Ishikawa (cell line): ENCODE data around the gene PPP1R12A.

Source experiments
- CEBPB ChIP-seq: IDR thresholded peaks from 2 replicates; pipeline ENCODE4 v1.6.1; 2012
- CREB1 ChIP-seq: IDR thresholded peaks from 2 replicates; pipeline ENCODE4 v1.6.1; 2012; ENCODE audit warnings: low read depth
- EGR1 ChIP-seq: IDR thresholded peaks from 2 replicates; pipeline ENCODE4 v1.6.1; 2012
- EP300 ChIP-seq: IDR thresholded peaks from 2 replicates; pipeline ENCODE4 v1.6.1; 2012; ENCODE audit warnings: borderline replicate concordance
- FOXM1 ChIP-seq: IDR thresholded peaks from 2 replicates; pipeline ENCODE4 v1.6.1; 2012; ENCODE audit warnings: low read depth, borderline replicate concordance
- NFIC ChIP-seq: IDR thresholded peaks from 2 replicates; pipeline ENCODE4 v1.6.1; 2012
- RAD21 ChIP-seq: IDR thresholded peaks from 2 replicates; pipeline ENCODE4 v1.6.1; 2012; ENCODE audit warnings: low read depth
- TAF1 ChIP-seq: IDR thresholded peaks from 2 replicates; pipeline ENCODE4 v1.6.1; 2012; ENCODE audit warnings: low read depth, mild to moderate bottlenecking
- TCF12 ChIP-seq: IDR thresholded peaks from 2 replicates; pipeline ENCODE4 v1.6.1; 2012; ENCODE audit warnings: low read depth
- TEAD4 ChIP-seq: IDR thresholded peaks from 2 replicates; pipeline ENCODE4 v1.6.1; 2012
- YY1 ChIP-seq: IDR thresholded peaks from 2 replicates; pipeline ENCODE4 v1.6.1; 2012; ENCODE audit warnings: low read depth
- ZBTB7A ChIP-seq: IDR thresholded peaks from 2 replicates; pipeline ENCODE4 v1.6.1; 2012; ENCODE audit warnings: low read depth
- TF ChIP-seq, protein P1 (sequence below): IDR thresholded peaks from 2 replicates; pipeline ENCODE4 v1.6.1; 2012
- TF ChIP-seq, protein P2 (sequence below): IDR thresholded peaks from 2 replicates; pipeline ENCODE4 v1.6.1; 2012
- TF ChIP-seq, protein P3 (sequence below): IDR thresholded peaks from 2 replicates; pipeline ENCODE4 v1.6.1; 2012; ENCODE audit warnings: low read depth, mild to moderate bottlenecking

Gene PPP1R12A

DNA sequence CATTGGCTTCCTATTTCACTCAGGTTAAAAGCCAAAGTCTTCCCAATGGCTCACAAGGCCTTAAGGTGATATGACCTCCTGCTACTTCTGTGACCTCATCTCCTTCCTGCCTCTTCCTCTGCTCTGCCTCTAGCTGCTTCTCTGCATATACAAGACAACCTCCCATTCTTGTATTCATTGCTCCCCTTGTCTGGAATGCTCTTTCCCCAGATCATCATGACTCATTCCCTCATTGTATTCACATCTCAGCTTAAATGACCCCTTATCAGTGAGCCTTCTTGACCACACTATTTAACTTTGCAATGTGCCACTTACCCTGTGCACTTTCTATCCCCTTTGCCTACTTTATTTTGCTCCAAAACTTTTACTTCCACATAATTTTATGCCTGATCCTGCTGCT, 90.2 kb downstream of the PPP1R12A start:
- TF ChIP-seq, protein P1, sequence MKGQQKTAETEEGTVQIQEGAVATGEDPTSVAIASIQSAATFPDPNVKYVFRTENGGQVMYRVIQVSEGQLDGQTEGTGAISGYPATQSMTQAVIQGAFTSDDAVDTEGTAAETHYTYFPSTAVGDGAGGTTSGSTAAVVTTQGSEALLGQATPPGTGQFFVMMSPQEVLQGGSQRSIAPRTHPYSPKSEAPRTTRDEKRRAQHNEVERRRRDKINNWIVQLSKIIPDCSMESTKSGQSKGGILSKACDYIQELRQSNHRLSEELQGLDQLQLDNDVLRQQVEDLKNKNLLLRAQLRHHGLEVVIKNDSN, result no peak
- TF ChIP-seq EGR1 (no peak), TAF1 (no peak), RAD21 (no peak), EP300 (no peak), ZBTB7A (no peak), NFIC (no peak), FOXM1 (no peak), CEBPB (no peak), YY1 (no peak)
- TF ChIP-seq, protein P2, sequence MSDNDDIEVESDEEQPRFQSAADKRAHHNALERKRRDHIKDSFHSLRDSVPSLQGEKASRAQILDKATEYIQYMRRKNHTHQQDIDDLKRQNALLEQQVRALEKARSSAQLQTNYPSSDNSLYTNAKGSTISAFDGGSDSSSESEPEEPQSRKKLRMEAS, result no peak
- TF ChIP-seq, protein P3, sequence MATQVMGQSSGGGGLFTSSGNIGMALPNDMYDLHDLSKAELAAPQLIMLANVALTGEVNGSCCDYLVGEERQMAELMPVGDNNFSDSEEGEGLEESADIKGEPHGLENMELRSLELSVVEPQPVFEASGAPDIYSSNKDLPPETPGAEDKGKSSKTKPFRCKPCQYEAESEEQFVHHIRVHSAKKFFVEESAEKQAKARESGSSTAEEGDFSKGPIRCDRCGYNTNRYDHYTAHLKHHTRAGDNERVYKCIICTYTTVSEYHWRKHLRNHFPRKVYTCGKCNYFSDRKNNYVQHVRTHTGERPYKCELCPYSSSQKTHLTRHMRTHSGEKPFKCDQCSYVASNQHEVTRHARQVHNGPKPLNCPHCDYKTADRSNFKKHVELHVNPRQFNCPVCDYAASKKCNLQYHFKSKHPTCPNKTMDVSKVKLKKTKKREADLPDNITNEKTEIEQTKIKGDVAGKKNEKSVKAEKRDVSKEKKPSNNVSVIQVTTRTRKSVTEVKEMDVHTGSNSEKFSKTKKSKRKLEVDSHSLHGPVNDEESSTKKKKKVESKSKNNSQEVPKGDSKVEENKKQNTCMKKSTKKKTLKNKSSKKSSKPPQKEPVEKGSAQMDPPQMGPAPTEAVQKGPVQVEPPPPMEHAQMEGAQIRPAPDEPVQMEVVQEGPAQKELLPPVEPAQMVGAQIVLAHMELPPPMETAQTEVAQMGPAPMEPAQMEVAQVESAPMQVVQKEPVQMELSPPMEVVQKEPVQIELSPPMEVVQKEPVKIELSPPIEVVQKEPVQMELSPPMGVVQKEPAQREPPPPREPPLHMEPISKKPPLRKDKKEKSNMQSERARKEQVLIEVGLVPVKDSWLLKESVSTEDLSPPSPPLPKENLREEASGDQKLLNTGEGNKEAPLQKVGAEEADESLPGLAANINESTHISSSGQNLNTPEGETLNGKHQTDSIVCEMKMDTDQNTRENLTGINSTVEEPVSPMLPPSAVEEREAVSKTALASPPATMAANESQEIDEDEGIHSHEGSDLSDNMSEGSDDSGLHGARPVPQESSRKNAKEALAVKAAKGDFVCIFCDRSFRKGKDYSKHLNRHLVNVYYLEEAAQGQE, result no peak

DNA sequence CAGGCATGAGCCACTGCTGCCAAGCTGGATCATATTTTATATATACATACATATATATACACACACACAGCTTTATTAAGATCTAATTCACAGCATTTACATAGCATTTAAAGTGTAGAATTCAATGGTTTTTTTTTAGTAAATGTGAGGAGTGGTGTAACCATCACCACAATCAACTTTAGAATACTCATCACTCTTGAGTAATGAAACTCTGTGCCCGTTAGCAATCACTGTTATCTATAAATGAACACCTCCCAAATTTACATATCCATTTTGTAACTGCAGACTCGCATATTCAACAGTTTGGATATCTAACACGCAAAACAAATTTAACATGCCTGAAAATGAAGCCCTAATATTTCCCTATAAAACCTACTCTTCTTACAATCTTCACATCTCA, 90.9 kb downstream of the PPP1R12A start:
- TF ChIP-seq, protein P1, result no peak
- no peak for TF ChIP-seq FOXM1
- no peak for TF ChIP-seq ZBTB7A
- TF ChIP-seq, protein P3, result no peak
- TF ChIP-seq, protein P2, result no peak
- no peak for TF ChIP-seq TAF1
- TF ChIP-seq EGR1, result no peak
- no peak for TF ChIP-seq NFIC
- TF ChIP-seq TEAD4, result no peak
- TF ChIP-seq YY1, result no peak
- no peak for TF ChIP-seq CEBPB
- no peak for TF ChIP-seq RAD21
- TF ChIP-seq CREB1, result no peak
- no peak for TF ChIP-seq EP300
- no peak for TF ChIP-seq TCF12

DNA sequence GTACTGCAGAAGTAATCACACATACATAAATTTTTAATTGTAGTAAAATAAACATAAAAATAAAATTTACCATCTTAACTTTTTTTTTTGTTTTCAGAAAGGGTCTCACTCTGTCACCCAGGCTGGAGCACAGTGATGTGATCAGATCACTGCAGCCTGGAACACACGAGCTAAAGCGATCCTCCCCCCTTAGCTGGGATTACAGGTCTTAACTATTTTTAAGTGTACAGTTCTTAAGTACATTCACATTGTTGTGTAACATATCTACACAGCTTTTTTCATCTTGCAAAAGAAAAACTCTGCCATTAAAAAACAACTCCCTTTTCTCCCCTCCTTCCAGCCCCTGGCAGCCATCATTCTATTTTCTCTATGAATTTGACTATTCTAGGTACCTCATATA, 92.3 kb downstream of the PPP1R12A start:
- TF ChIP-seq EGR1, result no peak
- TF ChIP-seq TEAD4, result no peak
- no peak for TF ChIP-seq CEBPB
- no peak for TF ChIP-seq YY1
- TF ChIP-seq, protein P1, result no peak
- TF ChIP-seq TCF12, result no peak
- no peak for TF ChIP-seq RAD21
- no peak for TF ChIP-seq NFIC
- no peak for TF ChIP-seq CREB1
- TF ChIP-seq EP300, result no peak
- no peak for TF ChIP-seq TAF1

DNA sequence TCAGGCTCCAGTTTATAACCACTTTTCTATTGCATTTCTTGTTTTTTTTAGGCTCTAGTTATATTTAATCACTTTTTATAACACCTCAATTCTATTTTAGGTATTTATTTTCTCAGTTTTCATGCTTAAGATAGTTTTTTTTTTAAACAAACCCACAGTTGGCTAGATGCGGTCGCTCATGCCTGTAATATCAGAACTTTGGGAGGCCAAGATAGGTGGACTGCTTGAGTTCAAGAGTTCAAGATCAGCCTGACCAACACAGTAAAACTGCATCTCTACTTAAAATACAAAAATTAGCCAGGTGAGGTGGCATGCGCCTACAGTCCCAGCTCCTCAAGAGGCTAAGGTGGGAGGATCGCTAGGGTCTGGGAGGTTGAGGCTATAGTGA, 93.0 kb downstream of the PPP1R12A start:
- no peak for TF ChIP-seq FOXM1
- no peak for TF ChIP-seq YY1
- TF ChIP-seq TAF1, result no peak
- no peak for TF ChIP-seq NFIC
- TF ChIP-seq, protein P3, result no peak
- no peak for TF ChIP-seq EGR1
- TF ChIP-seq CEBPB, result no peak
- TF ChIP-seq, protein P1, result no peak
- TF ChIP-seq TCF12, result no peak
- TF ChIP-seq TEAD4, result no peak
- no peak for TF ChIP-seq EP300
- no peak for TF ChIP-seq ZBTB7A
- TF ChIP-seq, protein P2, result no peak
- TF ChIP-seq CREB1, result no peak
